Duodenal mucosa (tissue), 2 donors: Measurements from ENCODE around the gene DKKL1.
"Not testable (repeated sequence)": the region's sequence is repeated elsewhere in the genome, so short reads cannot be mapped to it uniquely, and the experiment has no call there.

Source experiments
- H3K27ac ChIP-seq: one replicate; pipeline ENCODE4 v1.7.0; 2013; ENCODE audit warnings: low read depth, low read length
- H3K27me3 ChIP-seq, 2 donors: one replicate each; pipeline ENCODE4 v1.7.0; 2013; ENCODE audit warnings: low read length in 2 of 2, control low read depth in 1 of 2; ENCODE audit not compliant: insufficient read depth in 2 of 2, control insufficient read depth in 1 of 2
- H3K36me3 ChIP-seq, 2 donors: one replicate each; pipeline ENCODE4 v1.7.0; 2013; ENCODE audit warnings: low read length in 2 of 2, control low read depth in 1 of 2; ENCODE audit not compliant: insufficient read depth in 2 of 2, control insufficient read depth in 1 of 2
- H3K4me1 ChIP-seq, 2 donors: one replicate each; pipeline ENCODE4 v1.7.0; 2013; ENCODE audit warnings: low read length in 2 of 2, control low read depth in 1 of 2; ENCODE audit not compliant: insufficient read depth in 2 of 2, control insufficient read depth in 1 of 2
- H3K4me3 ChIP-seq, 2 donors: one replicate each; pipeline ENCODE4 v1.7.0; 2013; ENCODE audit warnings: low read length in 2 of 2, low read depth in 1 of 2
- H3K9ac ChIP-seq, 2 donors: one replicate each; pipeline ENCODE4 v1.7.0; 2013; ENCODE audit warnings: low read length in 2 of 2, low read depth in 1 of 2
- H3K9me3 ChIP-seq, 2 donors: one replicate each; pipeline ENCODE4 v1.7.0; 2013; ENCODE audit warnings: low read length in 2 of 2, control low read depth in 1 of 2; ENCODE audit not compliant: control insufficient read depth in 1 of 2

The DKKL1 gene

DNA sequence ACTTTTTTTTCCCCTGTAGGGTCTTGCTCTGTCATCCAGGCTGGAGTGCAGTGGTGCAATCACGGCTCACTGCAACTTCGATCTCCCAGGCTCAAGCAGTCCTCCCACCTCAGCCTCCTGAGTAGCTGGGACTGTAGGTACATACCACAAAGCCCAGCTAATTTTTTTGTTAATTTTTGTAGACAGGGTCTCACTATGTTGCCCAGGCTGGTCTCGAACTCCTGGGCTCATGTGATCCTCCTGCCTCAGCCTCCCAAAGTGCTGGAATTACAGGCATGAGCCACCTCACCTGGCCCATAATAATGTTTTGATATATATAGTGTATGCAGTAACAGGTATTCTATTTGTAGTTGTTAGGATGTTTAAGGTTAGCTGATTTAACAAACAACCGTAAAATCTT lies 32.5 kb upstream of the DKKL1 start:
- not testable (repeated sequence) for H3K9me3 ChIP-seq, H3K27me3 ChIP-seq, H3K4me3 ChIP-seq, H3K36me3 ChIP-seq, H3K27ac ChIP-seq, H3K9ac ChIP-seq, H3K4me1 ChIP-seq

DNA sequence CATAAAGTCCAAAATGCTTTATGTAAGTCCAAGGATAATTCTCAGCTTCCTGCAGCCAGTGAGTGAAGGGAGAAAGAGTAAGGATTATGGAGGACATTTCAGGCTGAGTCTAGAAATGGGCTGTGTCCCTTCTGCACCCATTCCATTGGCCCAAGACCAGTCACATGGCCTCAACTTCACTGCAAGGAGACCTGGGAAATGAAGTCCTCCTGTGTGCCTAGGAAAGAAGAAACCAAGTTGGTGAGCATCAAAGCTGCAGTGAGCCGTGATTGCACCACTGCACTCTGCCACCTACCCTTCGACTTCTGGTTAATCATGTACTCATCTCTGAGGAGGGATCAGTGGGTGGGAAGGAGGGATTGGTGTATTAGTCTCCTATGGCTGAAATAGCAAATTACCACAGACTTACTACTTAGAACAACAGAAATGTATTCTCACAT lies 32.0 kb upstream of the DKKL1 start:
- peaks cover 0 to 8% of the 10 kb centered on the region in 2 donors for H3K4me1 ChIP-seq

DNA sequence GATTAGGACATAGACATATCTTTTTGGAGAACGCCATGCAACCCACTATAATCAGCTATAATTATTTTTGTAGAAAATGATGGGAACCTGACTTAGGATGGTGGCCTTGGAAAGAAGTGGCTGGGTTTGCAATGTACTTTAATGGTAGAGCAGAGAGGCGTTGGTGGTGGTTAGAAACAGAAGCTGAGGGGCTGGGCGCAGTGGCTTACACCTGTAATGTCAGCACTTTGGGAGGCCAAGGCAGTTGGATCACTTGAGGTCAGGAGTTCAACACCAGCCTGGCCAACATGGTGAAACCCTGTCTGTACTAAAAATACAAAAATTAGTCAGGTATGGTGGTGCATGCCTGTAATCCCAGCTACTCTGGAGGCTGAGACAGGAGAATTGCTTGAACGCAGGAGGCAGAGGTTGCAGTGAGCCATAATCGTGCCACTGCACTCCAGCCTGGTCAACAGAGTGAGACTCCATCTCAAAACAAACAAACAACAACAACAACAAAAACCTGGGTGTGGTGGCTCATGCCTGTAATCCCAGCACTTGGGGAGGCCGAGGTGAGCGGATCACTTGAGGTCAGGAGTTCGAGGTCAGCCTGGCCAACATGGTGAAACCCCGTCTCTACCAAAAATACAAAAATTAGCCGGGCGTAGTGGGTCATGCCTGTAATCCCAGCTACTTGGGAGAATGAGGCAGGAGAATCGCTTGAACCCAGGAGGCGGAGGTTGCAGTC lies 30.8 kb upstream of the DKKL1 start:
- not testable (repeated sequence) for H3K4me3 ChIP-seq, H3K9me3 ChIP-seq, H3K27me3 ChIP-seq, H3K9ac ChIP-seq, H3K27ac ChIP-seq, H3K36me3 ChIP-seq, H3K4me1 ChIP-seq

More for the DNA sequence above, 32.0 kb upstream of the DKKL1 start:
- Histone ChIP-seq H3K9ac (no peak overlapping the region), H3K36me3 (no peaks in the 10 kb centered on the region), H3K27me3 (no peaks in the 10 kb centered on the region), H3K4me3 (no peak overlapping the region), H3K9me3 (no peaks in the 10 kb centered on the region), H3K27ac (no peak overlapping the region)

DNA sequence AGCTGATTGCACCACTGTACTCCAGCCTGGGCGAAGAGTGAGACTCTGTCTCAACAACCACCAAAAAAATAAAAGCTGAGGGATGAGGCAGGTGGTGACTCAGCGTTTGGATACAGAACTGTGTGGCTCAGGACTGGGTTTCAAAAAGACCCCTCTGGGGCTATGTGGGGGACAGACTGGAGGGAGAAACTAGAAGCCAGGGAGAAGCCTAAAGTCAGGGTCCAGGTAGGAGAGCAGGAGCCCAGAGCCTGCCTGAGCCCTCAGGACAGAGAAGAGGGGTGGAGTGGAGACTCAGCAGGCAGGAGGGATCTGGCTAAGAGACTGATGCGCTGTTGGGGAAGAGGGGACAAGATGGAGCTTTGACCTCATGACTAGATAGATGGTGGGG lies 30.3 kb upstream of the DKKL1 start:
- peak overlapping the region in 1 of 2 donors; percentile 21 for H3K4me3 ChIP-seq
- H3K27me3 ChIP-seq = no peaks in the 10 kb centered on the region
- H3K27ac ChIP-seq = no peak overlapping the region
- H3K4me1 ChIP-seq = peaks cover 2 to 10% of the 10 kb centered on the region in 2 donors
- H3K9ac ChIP-seq = no peak overlapping the region
- H3K36me3 ChIP-seq = no peaks in the 10 kb centered on the region
- H3K9me3 ChIP-seq = no peaks in the 10 kb centered on the region

DNA sequence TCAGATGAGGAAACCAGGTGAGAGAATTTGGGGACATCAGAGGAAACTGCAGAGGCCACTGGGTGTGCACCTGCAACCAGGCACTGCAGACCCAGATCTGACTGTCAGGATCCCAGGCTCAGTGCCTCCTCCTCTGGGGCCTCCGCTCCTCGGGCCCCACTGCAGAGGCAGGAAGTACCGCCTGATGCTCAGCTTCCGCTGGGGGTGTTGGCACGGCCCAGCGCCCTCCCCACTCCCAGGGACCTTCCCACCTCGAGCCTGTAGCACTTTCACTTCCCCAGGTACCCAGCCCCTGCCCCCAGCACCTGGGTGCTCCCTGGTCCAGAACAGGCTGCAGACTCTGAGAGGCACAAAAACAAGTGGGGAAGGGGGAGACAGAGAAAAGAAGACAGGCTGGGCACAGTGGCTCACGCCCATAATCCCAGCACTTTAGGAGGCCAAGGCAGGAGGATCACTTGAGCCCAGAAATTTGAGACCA lies 29.8 kb upstream of the DKKL1 start:
- H3K27ac ChIP-seq = no peak overlapping the region
- peak overlapping the region in 1 of 2 donors; percentile 21 for H3K4me3 ChIP-seq
- no peaks in the 10 kb centered on the region for H3K36me3 ChIP-seq
- H3K9me3 ChIP-seq = no peaks in the 10 kb centered on the region
- H3K27me3 ChIP-seq = no peaks in the 10 kb centered on the region
- peaks cover 4 to 14% of the 10 kb centered on the region in 2 donors for H3K4me1 ChIP-seq
- H3K9ac ChIP-seq = no peak overlapping the region

DNA sequence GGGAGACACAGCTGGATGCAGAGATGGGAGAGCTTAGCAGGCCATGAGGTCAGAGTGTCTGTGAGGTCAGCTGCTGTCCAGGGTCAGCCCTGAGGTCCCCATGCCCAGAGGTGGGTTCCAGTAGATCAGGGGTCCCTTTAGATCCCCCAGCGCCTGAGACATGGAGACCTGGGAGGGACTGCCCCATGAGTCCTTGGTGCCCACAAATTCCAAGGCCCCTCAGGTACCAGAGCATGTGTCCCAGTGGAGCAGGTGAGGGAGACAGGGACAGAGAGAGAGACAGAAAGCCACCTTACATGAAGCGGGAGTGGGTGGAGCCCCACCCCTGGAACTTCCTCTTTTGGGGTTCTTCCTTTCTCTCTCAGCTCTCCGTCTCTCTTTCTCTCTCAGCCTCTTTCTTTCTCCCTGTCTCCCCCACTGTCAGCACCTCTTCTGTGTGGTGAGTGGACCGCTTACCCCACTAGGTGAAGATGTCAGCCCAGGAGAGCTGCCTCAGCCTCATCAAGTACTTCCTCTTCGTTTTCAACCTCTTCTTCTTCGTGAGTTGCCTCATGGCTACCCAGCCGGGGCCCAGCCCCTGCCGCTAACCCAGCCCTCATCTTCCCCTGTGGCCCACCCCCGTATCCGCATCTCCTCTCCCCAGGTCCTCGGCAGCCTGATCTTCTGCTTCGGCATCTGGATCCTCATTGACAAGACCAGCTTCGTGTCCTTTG lies 28.4 kb upstream of the DKKL1 start, which contains the start of gene CD37:
CD37 (plus strand) TSS at position 336 of the 713 bp plus-strand sequence; CDS start at position 471, 135 bp downstream.
- Histone ChIP-seq H3K4me3 (peak within 1 kb of the TSS; percentile 66), H3K9ac (peak within 1 kb of the TSS; percentile 20 to 56), H3K36me3 (no peaks in the 10 kb centered on the region), H3K27ac (peak within 1 kb of the TSS; percentile 32), H3K9me3 (no peaks in the 10 kb centered on the region), H3K27me3 (no peaks in the 10 kb centered on the region), H3K4me1 (peaks cover 5 to 26% of the 10 kb centered on the region in 2 donors)

DNA sequence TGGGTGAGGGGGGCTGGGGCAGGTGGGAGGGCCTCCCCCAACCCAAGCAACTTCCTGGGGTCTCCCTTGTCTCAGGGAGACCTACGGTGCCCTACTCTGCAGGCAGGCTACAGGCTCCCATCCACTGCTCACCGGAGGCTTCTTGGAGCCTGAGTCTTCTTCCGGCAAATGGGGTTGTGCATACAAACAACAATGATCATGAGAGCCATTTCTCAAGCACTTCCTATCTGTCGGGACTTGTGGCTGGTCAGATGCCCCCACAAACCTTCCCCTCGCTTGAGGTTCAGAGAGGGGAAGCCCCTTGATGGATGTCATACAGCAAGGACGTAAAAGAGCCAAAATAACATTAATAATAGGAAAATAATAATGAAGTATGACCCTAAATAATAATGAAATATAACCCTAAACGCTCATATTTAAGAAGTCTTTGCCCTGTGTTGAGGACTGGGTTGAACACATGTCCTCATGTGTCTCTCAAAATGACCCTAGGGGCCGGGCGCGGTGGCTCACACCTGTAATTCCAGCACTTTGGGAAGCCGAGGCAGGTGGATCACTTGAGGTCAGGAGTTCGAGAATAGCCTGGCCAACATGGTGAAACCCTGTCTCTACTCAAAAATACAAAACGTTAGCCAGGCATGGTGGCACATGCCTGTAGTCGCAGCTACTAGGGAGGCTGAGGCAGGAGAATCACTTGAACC lies 27.7 kb upstream of the DKKL1 start:
- Histone ChIP-seq H3K36me3 (no peaks in the 10 kb centered on the region), H3K9me3 (no peaks in the 10 kb centered on the region), H3K27ac (peak overlapping the region; percentile 32), H3K9ac (peak overlapping the region; percentile 20 to 56), H3K4me1 (peaks cover 10 to 33% of the 10 kb centered on the region in 2 donors), H3K27me3 (no peaks in the 10 kb centered on the region), H3K4me3 (peak overlapping the region; percentile 66)

DNA sequence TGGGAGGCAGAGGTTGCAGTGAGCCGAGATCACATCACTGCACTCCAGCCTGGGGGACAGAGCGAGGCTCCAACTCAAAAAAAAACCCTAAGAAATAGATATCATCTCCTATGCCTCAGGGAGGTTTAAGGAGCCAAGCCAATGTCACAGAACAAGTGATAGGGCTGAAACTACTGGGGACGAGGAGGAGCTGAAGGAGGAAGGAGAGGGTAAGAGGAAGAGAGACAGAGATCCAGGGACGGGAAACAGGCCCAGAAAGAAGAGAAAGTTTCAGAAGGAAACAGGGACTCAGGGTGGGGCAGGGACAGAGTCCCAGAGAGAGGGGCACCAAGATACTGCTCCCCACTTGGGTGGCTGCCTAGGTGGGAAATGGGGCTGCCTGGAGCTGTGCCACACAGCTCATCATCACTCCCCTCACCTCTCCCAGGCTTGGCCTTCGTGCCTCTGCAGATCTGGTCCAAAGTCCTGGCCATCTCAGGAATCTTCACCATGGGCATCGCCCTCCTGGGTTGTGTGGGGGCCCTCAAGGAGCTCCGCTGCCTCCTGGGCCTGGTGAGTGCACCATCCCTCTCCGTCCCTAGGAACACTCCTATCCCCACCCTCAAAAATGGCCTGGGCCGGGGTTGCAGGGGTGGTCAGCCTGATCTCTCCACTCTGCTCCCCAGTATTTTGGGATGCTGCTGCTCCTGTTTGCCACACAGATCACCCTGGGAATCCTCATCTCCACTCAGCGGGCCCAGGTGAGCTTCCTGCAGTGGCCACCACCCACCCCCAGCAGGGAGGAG lies 27.0 kb upstream of the DKKL1 start:
- Histone ChIP-seq H3K9ac (no peak overlapping the region), H3K4me1 (peaks cover 10 to 32% of the 10 kb centered on the region in 2 donors), H3K9me3 (no peaks in the 10 kb centered on the region), H3K4me3 (no peak overlapping the region), H3K27me3 (no peaks in the 10 kb centered on the region), H3K36me3 (no peaks in the 10 kb centered on the region), H3K27ac (no peak overlapping the region)

DNA sequence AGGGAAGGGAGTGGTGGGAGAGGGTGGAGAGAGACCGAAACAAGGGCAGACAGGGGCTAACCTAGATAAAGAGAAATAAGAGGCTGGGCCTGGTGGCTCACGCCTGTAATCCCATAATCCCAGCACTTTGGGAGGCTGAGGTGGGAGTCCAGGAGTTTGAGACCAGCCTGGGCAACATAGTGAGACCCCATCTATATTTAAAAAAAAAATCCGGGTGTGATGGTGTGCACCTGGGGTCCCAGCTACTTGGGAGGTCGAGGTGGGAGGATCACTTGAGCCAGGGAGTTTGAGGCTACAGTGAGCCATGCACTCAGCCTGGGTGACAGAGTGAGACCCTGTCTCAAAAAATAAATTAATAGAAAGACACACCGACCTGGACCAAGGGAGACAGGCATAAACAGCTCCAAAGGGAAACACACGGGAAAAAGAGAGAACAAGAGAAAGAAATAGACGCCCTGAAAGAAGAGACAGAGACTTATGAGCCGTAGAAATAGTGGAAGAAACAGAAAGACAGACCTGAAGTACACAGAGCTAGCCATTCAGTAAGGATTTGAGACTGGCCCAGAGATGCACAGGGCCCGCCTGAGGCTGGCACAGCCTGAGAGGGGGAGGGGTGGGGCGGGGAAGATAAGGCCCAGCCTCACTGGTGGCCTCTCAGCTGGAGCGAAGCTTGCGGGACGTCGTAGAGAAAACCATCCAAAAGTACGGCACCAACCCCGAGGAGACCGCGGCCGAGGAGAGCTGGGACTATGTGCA lies 26.2 kb upstream of the DKKL1 start:
- no peak overlapping the region for H3K9ac ChIP-seq
- no peaks in the 10 kb centered on the region for H3K27me3 ChIP-seq
- no peak overlapping the region for H3K4me3 ChIP-seq
- H3K36me3 ChIP-seq = no peaks in the 10 kb centered on the region
- H3K9me3 ChIP-seq = no peaks in the 10 kb centered on the region
- H3K4me1 ChIP-seq = peaks cover 10 to 30% of the 10 kb centered on the region in 2 donors
- no peak overlapping the region for H3K27ac ChIP-seq
